Measurements from ENCODE around the gene NAA38.

Gene NAA38

GRCh38 chr17:7833795-7834541 lies 23.4 kb downstream of the NAA38 start, which contains the start of gene KDM6B:
Gene KDM6B, plus strand, starts transcription at chr17:7834217. Its CDS starts 11,338 bp downstream, at chr17:7845555.
- DNase-seq (ENCODE audit: extremely low read depth, low read depth) = peak; percentile 62
- TF ChIP-seq CTCF (IDR thresholded peaks at IDR 0.05; ENCODE audit: low read depth, low read length) = no peak

- no peak for TF ChIP-seq CTCF (IDR thresholded peaks at IDR 0.05; ENCODE audit: low read depth, low read length)
- no peak for DNase-seq (ENCODE audit: extremely low read depth, low read depth)
Measured at GRCh38 chr17:7833011-7833794, 24.2 kb downstream of the NAA38 start.

GRCh38 chr17:7832431-7832830 lies 24.9 kb downstream of the NAA38 start:
- no peak for TF ChIP-seq CTCF (IDR thresholded peaks at IDR 0.05; ENCODE audit: low read depth, low read length)
- no peak for DNase-seq (ENCODE audit: extremely low read depth, low read depth)

GRCh38 chr17:7831233-7831632 lies 26.1 kb downstream of the NAA38 start:
- DNase-seq (ENCODE audit: extremely low read depth, low read depth) = no peak
- TF ChIP-seq CTCF (IDR thresholded peaks at IDR 0.05; ENCODE audit: low read depth, low read length) = no peak

- no peak for DNase-seq (ENCODE audit: extremely low read depth, low read depth)
- no peak for TF ChIP-seq CTCF (IDR thresholded peaks at IDR 0.05; ENCODE audit: low read depth, low read length)
Measured at GRCh38 chr17:7830616-7831015, 26.7 kb downstream of the NAA38 start.

- no peak for DNase-seq (ENCODE audit: extremely low read depth, low read depth)
- TF ChIP-seq CTCF (IDR thresholded peaks at IDR 0.05; ENCODE audit: low read depth, low read length) = no peak; the same call in 1 of the 2 replicates
Measured at GRCh38 chr17:7825206-7825990, 32.0 kb downstream of the NAA38 start.
